SK-N-SH (cell line): Measurements from ENCODE around the gene RAD51. TPM values are rescaled to one million over a fixed set of nuclear protein-coding genes. Genes with fewer than 3 reads are reported as not detected.

Source experiments
- CTCF ChIA-PET: fragments of 300-600, 350-600 bp; formaldehyde crosslinking; extraction: SDS; loops from one replicate; lab custom pipeline; 2021; lab: Yijun Ruan, JAX
- POLR2A ChIA-PET: fragments of 350-600 bp; sonication (Branson Sonifier 250); formaldehyde crosslinking; extraction: SDS; loops from one replicate; lab custom pipeline; 2020; ENCODE audit warnings: antibody characterized with exemption, inconsistent platforms; lab: Yijun Ruan, JAX
- DNase-seq: peaks from one replicate; pipeline ENCODE4 v3.0.0; 2012
- H2AFZ ChIP-seq: fragments of 200-600 bp; sonication (generic); 2 replicates; pipeline ENCODE4 v1.8.1; 2016; ENCODE audit warnings: antibody characterized with exemption, mild to moderate bottlenecking, low read depth
- H3F3A ChIP-seq: fragments of 200-600 bp; sonication (generic); replicated peaks from 2 replicates; pipeline ENCODE3; 2016; ENCODE audit warnings: antibody characterized with exemption, mild to moderate bottlenecking; ENCODE audit not compliant: insufficient read depth
- H3K27ac ChIP-seq, 2 experiments: fragments of 200-500 bp in 1 of 2; fragments of 200-600 bp in 1 of 2; sonication (Bioruptor generic) in 1 of 2; sonication (generic), shearing (Covaris generic) in 1 of 2; 2 replicates each; pipeline versions ENCODE4 v1.5.1 to v1.6.1; 2014 to 2016; ENCODE audit warnings: low read depth in 2 of 2, inconsistent platforms in 1 of 2, low read length in 1 of 2, mild to moderate bottlenecking in 1 of 2, mixed read lengths in 1 of 2
- H3K27me3 ChIP-seq: fragments of 200-600 bp; sonication (generic), shearing (Covaris generic); 2 replicates; pipeline ENCODE4 v1.6.1; 2016; ENCODE audit warnings: mixed run types; ENCODE audit not compliant: insufficient read depth
- H3K36me3 ChIP-seq, 2 experiments: fragments of 200-500 bp in 1 of 2; fragments of 200-600 bp in 1 of 2; sonication (Bioruptor generic) in 1 of 2; sonication (generic) in 1 of 2; replicated peaks in 1 of 2; 2 replicates each; pipeline versions ENCODE3 to v1.5.1; 2014 to 2016; ENCODE audit warnings: low read length in 1 of 2, mild to moderate bottlenecking in 1 of 2; ENCODE audit not compliant: insufficient read depth in 2 of 2, control insufficient read depth in 1 of 2
- H3K4me1 ChIP-seq, 2 experiments: fragments of 200-500 bp in 1 of 2; fragments of 200-600 bp in 1 of 2; sonication (Bioruptor generic) in 1 of 2; sonication (generic), shearing (Covaris generic) in 1 of 2; 2 replicates each; pipeline versions ENCODE4 v1.5.1 to v1.6.1; 2014 to 2016; ENCODE audit warnings: low read depth in 1 of 2, low read length in 1 of 2, mixed run types in 1 of 2; ENCODE audit not compliant: insufficient read depth in 2 of 2, control insufficient read depth in 1 of 2
- H3K4me2 ChIP-seq: fragments of 200-600 bp; sonication (generic), shearing (Covaris generic); 2 replicates; pipeline ENCODE4 v1.6.1; 2017; ENCODE audit warnings: mixed run types
- H3K4me3 ChIP-seq, 2 experiments: fragments of 200-500 bp in 1 of 2; fragments of 200-600 bp in 1 of 2; sonication (Bioruptor generic) in 1 of 2; sonication (generic), shearing (Covaris generic) in 1 of 2; 2 replicates each; pipeline versions ENCODE4 v1.5.1 to v1.8.1; 2014 to 2016; ENCODE audit warnings: low read depth in 2 of 2, inconsistent platforms in 1 of 2, low read length in 1 of 2, mild to moderate bottlenecking in 1 of 2, mixed read lengths in 1 of 2, moderate library complexity in 1 of 2
- H3K79me2 ChIP-seq: fragments of 200-600 bp; sonication (generic); 2 replicates; pipeline ENCODE4 v1.8.1; 2017; ENCODE audit warnings: mild to moderate bottlenecking; ENCODE audit not compliant: insufficient read depth
- H3K9ac ChIP-seq: fragments of 200-600 bp; sonication (generic); 2 replicates; pipeline ENCODE4 v1.6.1; 2017; ENCODE audit warnings: mixed run types
- H3K9me2 ChIP-seq: fragments of 200-600 bp; sonication (generic); 2 replicates; pipeline ENCODE4 v1.6.1; 2017; ENCODE audit warnings: mixed run types
- H3K9me3 ChIP-seq: fragments of 200-600 bp; sonication (generic); 2 replicates; pipeline ENCODE4 v1.6.1; 2017; ENCODE audit warnings: mixed run types, mild to moderate bottlenecking, moderate library complexity
- H4K20me1 ChIP-seq: fragments of 200-600 bp; sonication (generic); 2 replicates; pipeline ENCODE4 v1.6.1; 2017; ENCODE audit warnings: mild to moderate bottlenecking, mixed run types; ENCODE audit not compliant: insufficient read depth
- FOXJ3 ChIP-seq: sonication (generic); formaldehyde crosslinking; IDR thresholded peaks from 2 replicates; pipeline ENCODE4 v1.5.1; 2020; ENCODE audit warnings: mild to moderate bottlenecking, missing genetic modification reagents
- MAX ChIP-seq: IDR thresholded peaks from 2 replicates; pipeline ENCODE4 v1.4.0; 2012; ENCODE audit warnings: low read depth
- NFIC ChIP-seq: IDR thresholded peaks from 2 replicates; pipeline ENCODE4 v1.4.0; 2012; ENCODE audit warnings: borderline replicate concordance
- RAD21 ChIP-seq: IDR thresholded peaks from 2 replicates; pipeline ENCODE4 v1.6.1; 2012; ENCODE audit warnings: mild to moderate bottlenecking, low read length
- RCOR1 ChIP-seq: fragments of 150-350 bp; IDR thresholded peaks from 2 replicates; pipeline ENCODE4 v1.6.1; 2017; ENCODE audit warnings: antibody characterized with exemption, low read length
- RXRA ChIP-seq: IDR thresholded peaks from 2 replicates; pipeline ENCODE4 v1.4.0; 2012; ENCODE audit warnings: low read depth, mild to moderate bottlenecking, borderline replicate concordance
- SIN3A ChIP-seq: IDR thresholded peaks from 2 replicates; pipeline ENCODE4 v1.6.1; 2012; ENCODE audit warnings: low read depth, mild to moderate bottlenecking, low read length, moderate library complexity, borderline replicate concordance
- TAF1 ChIP-seq: IDR thresholded peaks from 2 replicates; pipeline ENCODE4 v1.6.1; 2012; ENCODE audit warnings: low read depth, mild to moderate bottlenecking, low read length, moderate library complexity, borderline replicate concordance
- WGBS: methylation state at CpG from one replicate; pipeline ENCODE4 v1.1.6; 2017; ENCODE audit warnings: low lambda C conversion rate; 5-methylcytosine and 5-hydroxymethylcytosine counted together
- polyA plus RNA-seq, 3 experiments: library from polyadenylated mRNA; depleted of rRNA; stranded (reverse); fragments of >200 nt; gene quantifications; 2 replicates each; pipeline ENCODE4 v1.2.3, GENCODE V29; 2012
- TF ChIP-seq, protein P1 (sequence below): fragments of 200-600 bp; sonication (generic); IDR thresholded peaks from 2 replicates; pipeline ENCODE4 v1.6.1; 2017; ENCODE audit warnings: antibody characterized with exemption, mild to moderate bottlenecking, moderate library complexity

Gene RAD51
- polyA plus RNA-seq, 1 of the 3 experiments (the other 2 are of a cell fraction) = 7.6 TPM

DNA sequence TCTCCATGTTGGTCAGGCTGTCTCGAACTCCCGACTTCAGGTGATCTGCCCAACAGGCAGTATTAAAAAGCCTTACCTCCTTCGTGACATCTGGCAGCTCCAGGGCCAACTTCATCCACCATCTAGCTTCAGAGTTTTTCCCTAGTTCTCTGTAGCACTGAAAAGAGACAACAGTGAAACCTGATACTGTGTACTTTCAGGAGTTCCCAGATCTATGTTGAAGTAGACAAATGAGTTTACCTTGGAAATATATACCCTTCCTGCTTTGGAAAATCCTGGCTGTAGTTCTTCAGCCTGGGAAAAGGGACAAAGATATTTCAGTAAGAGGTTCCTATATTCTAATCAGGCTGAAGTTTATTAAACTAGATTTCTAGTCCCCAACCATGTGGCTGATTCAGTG, 42.1 kb downstream of the RAD51 start:
- Histone ChIP-seq H4K20me1 (no peaks in the 10 kb centered on the region), H3K4me2 (no peak overlapping the region), H2AFZ (no peak overlapping the region), H3K27ac (no peak overlapping the region), H3K27me3 (no peaks in the 10 kb centered on the region), H3K9ac (no peak overlapping the region), H3K9me2 (no peaks in the 10 kb centered on the region), H3K4me3 (no peak overlapping the region), H3K9me3 (no peaks in the 10 kb centered on the region), H3K79me2 (no peaks in the 10 kb centered on the region), H3K36me3 (peaks cover 43 to 51% of the 10 kb centered on the region in 2 experiments), H3F3A (peaks cover 3% of the 10 kb centered on the region), H3K4me1 (no peaks in the 10 kb centered on the region)
- no peak for DNase-seq
- WGBS = 100% methylated on average over 3 of the region's 3 CpGs
- TF ChIP-seq RXRA (no peak), MAX (no peak), FOXJ3 (CRISPR knock-in tag) (no peak), TAF1 (no peak), RCOR1 (no peak), RAD21 (no peak)
- ChIA-PET CTCF (interaction anchor here (1.0 to 20.8 kb wide), 4 partner anchors 10 to 40 kb away, joined by 3 to 555 read pairs (median 16); partner anchors contain the start of genes C15orf62 and GCHFR), POLR2A (no interaction called here)

DNA sequence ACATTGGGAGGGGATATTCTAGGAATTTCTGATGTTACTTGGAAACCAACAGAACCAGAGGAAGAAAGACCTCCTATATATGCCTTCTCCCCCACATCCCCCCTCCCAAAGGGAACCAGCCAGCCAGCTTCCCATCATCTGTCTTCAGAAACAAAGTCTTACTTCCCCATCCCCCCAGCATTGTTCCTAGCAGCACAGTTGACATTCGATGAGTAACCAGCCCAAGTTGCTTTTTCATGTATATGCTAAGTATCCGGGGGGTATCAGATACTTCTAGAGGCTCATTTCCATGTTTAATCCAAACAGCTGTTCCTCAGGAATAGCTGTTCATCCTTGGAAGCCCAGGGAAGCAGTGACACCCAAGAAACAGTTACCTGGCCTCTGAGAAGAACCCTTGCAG, 44.1 kb downstream of the RAD51 start:
- Histone ChIP-seq H3K4me3 (no peak overlapping the region), H3K9ac (no peak overlapping the region), H3K36me3 (peaks cover 52 to 59% of the 10 kb centered on the region in 2 experiments), H3K4me2 (no peak overlapping the region), H3K9me3 (no peaks in the 10 kb centered on the region), H3F3A (no peaks in the 10 kb centered on the region), H3K27ac (no peak overlapping the region), H3K27me3 (no peaks in the 10 kb centered on the region), H2AFZ (no peak overlapping the region), H3K9me2 (no peaks in the 10 kb centered on the region), H3K79me2 (no peaks in the 10 kb centered on the region), H3K4me1 (no peaks in the 10 kb centered on the region; a peak in 1 of 4 replicates), H4K20me1 (no peaks in the 10 kb centered on the region)
- TF ChIP-seq NFIC = no peak
- POLR2A ChIA-PET = interaction anchor here (0.5 kb wide), 1 partner anchor 17 kb away, joined by 3 read pairs; no protein-coding TSS in a partner anchor
- 72% methylated on average over 2 of the region's 2 CpGs for WGBS
- CTCF ChIA-PET = interaction anchor here (1.1 to 20.8 kb wide), 4 partner anchors 8 to 38 kb away, joined by 3 to 555 read pairs (median 16); partner anchors contain the start of genes C15orf62 and GCHFR
- no peak for DNase-seq

- peaks cover 51 to 64% of the 10 kb centered on the region in 2 experiments for H3K36me3 ChIP-seq
- ChIA-PET CTCF (interaction anchor here (0.6 to 20.8 kb wide), 7 partner anchors 10 to 91 kb away, joined by 3 to 555 read pairs (median 3); partner anchors contain the start of genes C15orf62 and GCHFR), POLR2A (no interaction called here)
- no peaks in the 10 kb centered on the region for H3K79me2 ChIP-seq
- H2AFZ ChIP-seq = no peak overlapping the region
- H3K4me1 ChIP-seq = no peaks in the 10 kb centered on the region; a peak in 1 of 4 replicates
- no peaks in the 10 kb centered on the region for H3K9me3 ChIP-seq
- H3K4me2 ChIP-seq = no peak overlapping the region
- no peak overlapping the region for H3K9ac ChIP-seq
- no peak overlapping the region for H3K4me3 ChIP-seq
- no peaks in the 10 kb centered on the region for H3K27me3 ChIP-seq
- H3K9me2 ChIP-seq = no peaks in the 10 kb centered on the region
- H3F3A ChIP-seq = no peaks in the 10 kb centered on the region
- DNase-seq = no peak
- TF ChIP-seq, protein P1, sequence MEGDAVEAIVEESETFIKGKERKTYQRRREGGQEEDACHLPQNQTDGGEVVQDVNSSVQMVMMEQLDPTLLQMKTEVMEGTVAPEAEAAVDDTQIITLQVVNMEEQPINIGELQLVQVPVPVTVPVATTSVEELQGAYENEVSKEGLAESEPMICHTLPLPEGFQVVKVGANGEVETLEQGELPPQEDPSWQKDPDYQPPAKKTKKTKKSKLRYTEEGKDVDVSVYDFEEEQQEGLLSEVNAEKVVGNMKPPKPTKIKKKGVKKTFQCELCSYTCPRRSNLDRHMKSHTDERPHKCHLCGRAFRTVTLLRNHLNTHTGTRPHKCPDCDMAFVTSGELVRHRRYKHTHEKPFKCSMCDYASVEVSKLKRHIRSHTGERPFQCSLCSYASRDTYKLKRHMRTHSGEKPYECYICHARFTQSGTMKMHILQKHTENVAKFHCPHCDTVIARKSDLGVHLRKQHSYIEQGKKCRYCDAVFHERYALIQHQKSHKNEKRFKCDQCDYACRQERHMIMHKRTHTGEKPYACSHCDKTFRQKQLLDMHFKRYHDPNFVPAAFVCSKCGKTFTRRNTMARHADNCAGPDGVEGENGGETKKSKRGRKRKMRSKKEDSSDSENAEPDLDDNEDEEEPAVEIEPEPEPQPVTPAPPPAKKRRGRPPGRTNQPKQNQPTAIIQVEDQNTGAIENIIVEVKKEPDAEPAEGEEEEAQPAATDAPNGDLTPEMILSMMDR = peak; percentile 13; the same call in 1 of the 2 replicates
- TF ChIP-seq SIN3A = no peak
- 95% methylated on average over 2 of the region's 2 CpGs for WGBS
- H4K20me1 ChIP-seq = no peaks in the 10 kb centered on the region
- no peak overlapping the region for H3K27ac ChIP-seq
Measured at GRCh38 chr15:40739854-40740253, 44.9 kb downstream of the RAD51 start.
